Measurements from ENCODE around the gene PRKAR2B. TPM values are rescaled to one million over a fixed set of nuclear protein-coding genes. Genes with fewer than 3 reads are reported as not detected.

The PRKAR2B gene
- polyA plus RNA-seq, 3 donors: 2.5 to 5.6 (median 3.5) TPM

DNA sequence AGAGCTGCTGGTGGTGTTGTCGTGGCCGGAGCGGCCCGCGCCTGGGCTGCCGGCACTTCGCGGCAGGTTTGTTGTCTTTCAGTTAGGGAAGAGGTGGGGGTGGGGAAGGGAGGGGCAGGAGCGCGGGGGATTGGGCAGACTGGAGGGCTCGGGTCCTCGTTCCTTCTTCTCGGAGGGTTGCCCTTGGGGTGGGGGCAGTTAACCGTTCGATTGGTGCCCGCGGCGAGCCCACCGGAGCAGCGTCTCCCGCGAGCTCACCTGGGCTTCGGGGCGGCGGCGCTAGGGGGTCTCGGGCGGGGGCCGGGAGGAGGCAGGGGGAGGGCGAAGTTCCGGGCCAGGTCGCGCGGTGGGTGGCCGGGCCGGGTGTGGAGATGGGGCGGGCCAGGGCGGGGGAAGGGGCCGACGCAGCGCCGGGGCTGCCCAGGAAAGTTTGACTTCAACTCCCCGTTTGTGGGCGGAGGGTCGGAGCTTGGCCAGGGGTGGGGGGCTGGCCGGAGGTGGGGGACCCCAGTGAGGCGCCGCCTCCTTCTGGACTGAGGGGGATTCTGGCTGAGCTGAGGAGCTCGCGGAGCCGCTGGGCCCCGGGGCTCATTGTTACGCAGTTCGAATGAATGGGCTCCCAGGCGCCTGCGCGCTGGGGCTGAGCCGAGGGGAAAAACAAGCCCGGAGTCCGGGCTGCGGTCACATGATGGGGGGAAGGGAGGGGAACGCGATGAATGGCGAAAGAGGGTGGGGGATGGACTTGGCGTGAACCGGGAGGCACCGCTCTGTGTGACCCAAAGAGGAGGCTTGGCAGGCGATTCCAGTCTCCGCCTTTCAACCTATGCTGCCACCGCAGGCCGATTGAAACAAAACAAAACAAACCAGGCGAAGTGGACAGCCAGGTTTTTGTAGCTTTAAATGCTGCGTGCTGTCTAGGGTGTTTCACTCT, 124.9 kb downstream of the PRKAR2B start:
- Mint-ChIP-seq H3K36me3 (peaks cover 9 to 12% of the 10 kb centered on the region in 2 donors), H3K4me3 (peak overlapping the region; percentile 92 to 95), H3K27ac (peak overlapping the region; percentile 98 to 100 (median 99)), H3K27me3 (ENCODE audit: low read depth in 3 of 3) (peaks cover 0 to 1% (median 0%) of the 10 kb centered on the region in 3 donors), H3K9me3 (peaks cover 0 to 3% (median 0%) of the 10 kb centered on the region in 7 donors), H3K4me1 (peaks cover 28% of the 10 kb centered on the region)
- Histone ChIP-seq H3K36me3 (replicated peaks in 1 of 2; ENCODE audit: control insufficient read depth in 1 of 2, insufficient read depth in 2 of 2, low read length in 2 of 2) (peaks cover 5 to 6% of the 10 kb centered on the region in 2 donors), H3K27ac (ENCODE audit: low read depth in 1 of 2, low read length in 2 of 2) (peak overlapping the region; percentile 92 to 100), H3K79me2 (ENCODE audit: insufficient read depth, low read length) (peaks cover 48% of the 10 kb centered on the region), H3K9me3 (replicated peaks in 1 of 2; ENCODE audit: control insufficient read depth in 1 of 2, insufficient read depth in 1 of 2, low read length in 2 of 2) (no peaks in the 10 kb centered on the region), H3K4me3 (replicated peaks in 1 of 3; ENCODE audit: low read depth in 2 of 3, low read length in 3 of 3) (peak overlapping the region; percentile 85 to 99 (median 94)), H2AFZ (ENCODE audit: insufficient read depth, low read depth, low read length, poor library complexity, severe bottlenecking) (no peak overlapping the region), H4K20me1 (ENCODE audit: insufficient read depth, low read length) (peaks cover 44% of the 10 kb centered on the region), H3K9ac (ENCODE audit: insufficient read depth, low read length, poor library complexity, severe bottlenecking) (peak overlapping the region; percentile 99), H3K27me3 (ENCODE audit: control insufficient read depth in 2 of 2, insufficient read depth in 2 of 2, low read length in 2 of 2) (no peaks in the 10 kb centered on the region), H3K4me2 (replicated peaks; ENCODE audit: extremely low read depth, low read length, poor library complexity, severe bottlenecking) (peak overlapping the region; percentile 97), H3K4me1 (ENCODE audit: control insufficient read depth in 1 of 2, insufficient read depth in 2 of 2, low read length in 2 of 2) (peaks cover 14 to 25% of the 10 kb centered on the region in 2 donors)
- under 1% methylated on average over 56 of the region's 73 CpGs for WGBS (ENCODE audit: insufficient coverage)
- TF ChIP-seq, protein P1, sequence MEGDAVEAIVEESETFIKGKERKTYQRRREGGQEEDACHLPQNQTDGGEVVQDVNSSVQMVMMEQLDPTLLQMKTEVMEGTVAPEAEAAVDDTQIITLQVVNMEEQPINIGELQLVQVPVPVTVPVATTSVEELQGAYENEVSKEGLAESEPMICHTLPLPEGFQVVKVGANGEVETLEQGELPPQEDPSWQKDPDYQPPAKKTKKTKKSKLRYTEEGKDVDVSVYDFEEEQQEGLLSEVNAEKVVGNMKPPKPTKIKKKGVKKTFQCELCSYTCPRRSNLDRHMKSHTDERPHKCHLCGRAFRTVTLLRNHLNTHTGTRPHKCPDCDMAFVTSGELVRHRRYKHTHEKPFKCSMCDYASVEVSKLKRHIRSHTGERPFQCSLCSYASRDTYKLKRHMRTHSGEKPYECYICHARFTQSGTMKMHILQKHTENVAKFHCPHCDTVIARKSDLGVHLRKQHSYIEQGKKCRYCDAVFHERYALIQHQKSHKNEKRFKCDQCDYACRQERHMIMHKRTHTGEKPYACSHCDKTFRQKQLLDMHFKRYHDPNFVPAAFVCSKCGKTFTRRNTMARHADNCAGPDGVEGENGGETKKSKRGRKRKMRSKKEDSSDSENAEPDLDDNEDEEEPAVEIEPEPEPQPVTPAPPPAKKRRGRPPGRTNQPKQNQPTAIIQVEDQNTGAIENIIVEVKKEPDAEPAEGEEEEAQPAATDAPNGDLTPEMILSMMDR (IDR thresholded peaks at IDR 0.05): peak; percentile 9
- peak; percentile 92 to 99 (median 96) for DNase-seq
- intact Hi-C loops (cut with micrococcal nuclease): loop anchor here (5.0 to 10.0 kb wide), 4 partner anchors 297 to 747 kb away; partner anchors contain the start of genes DLD (in 1 of the 2) and PIK3CG (in 1 of the 2)

DNA sequence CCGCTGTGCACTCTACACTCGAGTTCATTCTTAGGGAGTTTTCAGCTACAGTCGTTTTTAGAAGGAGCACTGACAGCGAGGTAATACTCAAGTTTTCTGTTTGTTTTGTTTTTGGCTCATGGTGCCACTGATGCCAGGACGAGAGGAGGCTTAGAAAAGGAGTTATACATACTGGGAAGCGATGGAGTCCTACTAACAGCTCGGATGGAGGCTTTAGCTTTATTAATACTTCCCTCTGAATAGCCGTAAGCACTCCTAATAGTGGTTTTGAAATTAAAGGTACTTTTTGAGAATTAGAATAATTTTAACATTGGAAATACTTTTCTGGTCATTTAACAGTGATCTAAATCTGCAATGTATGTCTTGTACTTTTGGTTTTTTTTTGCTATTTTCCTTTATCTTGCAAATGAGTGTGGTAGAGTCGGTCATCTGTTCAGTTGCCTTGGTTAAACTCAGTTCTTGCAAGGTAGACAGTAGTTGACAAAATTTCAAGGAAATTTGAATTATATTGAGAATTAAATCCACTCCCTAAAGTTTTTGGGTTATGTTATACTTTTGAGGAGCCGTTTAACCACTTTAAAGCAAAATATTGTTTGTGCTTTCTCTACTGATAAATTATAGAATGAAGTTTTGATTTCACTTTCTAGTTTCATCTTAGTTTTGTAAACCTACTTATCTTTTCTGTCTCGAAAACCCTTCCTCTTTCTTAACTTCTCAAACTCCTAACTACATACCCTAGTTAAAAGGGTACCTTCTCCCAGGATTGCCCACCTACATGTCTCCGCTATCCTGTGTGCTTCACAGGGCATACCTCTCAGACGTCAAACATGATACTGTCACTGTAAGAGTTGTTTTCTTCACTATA, 125.8 kb downstream of the PRKAR2B start:
- TF ChIP-seq, protein P1 (IDR thresholded peaks at IDR 0.05): peak; percentile 5
- peak overlapping the region; percentile 92 to 100 for H3K27ac ChIP-seq (ENCODE audit: low read depth in 1 of 2, low read length in 2 of 2)
- Mint-ChIP-seq H3K27me3 (ENCODE audit: low read depth in 3 of 3) (peaks cover 0 to under 1% (median 0%) of the 10 kb centered on the region in 3 donors), H3K36me3 (peaks cover 11 to 13% of the 10 kb centered on the region in 2 donors), H3K4me1 (peaks cover 30% of the 10 kb centered on the region), H3K4me3 (peak overlapping the region; percentile 92 to 95), H3K9me3 (peaks cover 0 to 3% (median 0%) of the 10 kb centered on the region in 7 donors), H3K27ac (peak overlapping the region; percentile 98 to 100 (median 99))
- H3K79me2 ChIP-seq (ENCODE audit: insufficient read depth, low read length): peaks cover 57% of the 10 kb centered on the region
- peaks cover 5 to 10% of the 10 kb centered on the region in 2 donors for H3K36me3 ChIP-seq (replicated peaks in 1 of 2; ENCODE audit: control insufficient read depth in 1 of 2, insufficient read depth in 2 of 2, low read length in 2 of 2)
- peak overlapping the region; percentile 99 for H3K9ac ChIP-seq (ENCODE audit: insufficient read depth, low read length, poor library complexity, severe bottlenecking)
- peak overlapping the region; percentile 97 for H3K4me2 ChIP-seq (replicated peaks; ENCODE audit: extremely low read depth, low read length, poor library complexity, severe bottlenecking)
- H3K9me3 ChIP-seq (replicated peaks in 1 of 2; ENCODE audit: control insufficient read depth in 1 of 2, insufficient read depth in 1 of 2, low read length in 2 of 2): no peaks in the 10 kb centered on the region
- H3K27me3 ChIP-seq (ENCODE audit: control insufficient read depth in 2 of 2, insufficient read depth in 2 of 2, low read length in 2 of 2): no peaks in the 10 kb centered on the region
- DNase-seq: peak in 1 of 3 donors; percentile 28
- peaks cover 14 to 27% of the 10 kb centered on the region in 2 donors for H3K4me1 ChIP-seq (ENCODE audit: control insufficient read depth in 1 of 2, insufficient read depth in 2 of 2, low read length in 2 of 2)
- peaks cover 53% of the 10 kb centered on the region for H4K20me1 ChIP-seq (ENCODE audit: insufficient read depth, low read length)
- intact Hi-C loops (cut with micrococcal nuclease): no loop called here
- 0% methylated on average over 2 of the region's 13 CpGs for WGBS (ENCODE audit: insufficient coverage)
- H2AFZ ChIP-seq (ENCODE audit: insufficient read depth, low read depth, low read length, poor library complexity, severe bottlenecking): no peak overlapping the region
- peak overlapping the region; percentile 85 to 99 (median 94) for H3K4me3 ChIP-seq (replicated peaks in 1 of 3; ENCODE audit: low read depth in 2 of 3, low read length in 3 of 3)

All from CD14-positive monocyte (primary cell).